BJ (cell line): ENCODE data around the gene PTPRG. TPM values are rescaled to one million over a fixed set of nuclear protein-coding genes. Genes with fewer than 3 reads are reported as not detected.

ENCODE experiments used
- CTCF ChIA-PET: fragments of 350-600 bp; formaldehyde crosslinking; extraction: SDS; loops from one replicate; lab custom pipeline; 2021; ENCODE audit warnings: antibody characterized with exemption, inconsistent platforms; lab: Yijun Ruan, JAX
- POLR2A ChIA-PET: fragments of 300-600 bp; sonication (Branson Sonifier 250); formaldehyde crosslinking; extraction: SDS; loops from one replicate; lab custom pipeline; 2021; ENCODE audit warnings: antibody characterized with exemption; lab: Charles Lee
- DNase-seq: peaks from one replicate; pipeline ENCODE4 v3.0.0-alpha.2; 2011; ENCODE audit warnings: low read depth
- H3K27me3 ChIP-seq: 2 replicates; pipeline ENCODE4 v1.6.0; 2011; ENCODE audit warnings: low read length; ENCODE audit not compliant: control insufficient read depth, insufficient read depth
- H3K36me3 ChIP-seq: 2 replicates; pipeline ENCODE4 v1.5.1; 2011; ENCODE audit warnings: low read length; ENCODE audit not compliant: control insufficient read depth, insufficient read depth
- H3K4me3 ChIP-seq: 2 replicates; pipeline ENCODE4 v1.5.1; 2011; ENCODE audit warnings: low read depth, mild to moderate bottlenecking, control low read depth, low read length
- CTCF ChIP-seq: IDR thresholded peaks from 2 replicates; pipeline ENCODE4 v1.5.1; 2011; ENCODE audit warnings: low read depth, mild to moderate bottlenecking, control low read depth, inconsistent platforms, low read length, moderate library complexity; ENCODE audit not compliant: insufficient read depth
- polyA plus RNA-seq: library from polyadenylated mRNA; depleted of rRNA; stranded (reverse); fragments of >200 nt; gene quantifications from 2 replicates; pipeline ENCODE4 v1.2.3, GENCODE V29; 2011

Gene PTPRG
- polyA plus RNA-seq, 1 experiment = 20.8 TPM

- Histone ChIP-seq H3K27me3 (no peaks in the 10 kb centered on the region), H3K36me3 (no peaks in the 10 kb centered on the region), H3K4me3 (no peak overlapping the region)
- no peak for TF ChIP-seq CTCF
- ChIA-PET CTCF (interaction anchor here (1.3 kb wide), 1 partner anchor 11 kb away, joined by 3 read pairs; no protein-coding TSS in a partner anchor), POLR2A (no interaction called here)
- DNase-seq = no peak
Measured at GRCh38 chr3:61832375-61833229, 271.2 kb downstream of the PTPRG start.

DNA sequence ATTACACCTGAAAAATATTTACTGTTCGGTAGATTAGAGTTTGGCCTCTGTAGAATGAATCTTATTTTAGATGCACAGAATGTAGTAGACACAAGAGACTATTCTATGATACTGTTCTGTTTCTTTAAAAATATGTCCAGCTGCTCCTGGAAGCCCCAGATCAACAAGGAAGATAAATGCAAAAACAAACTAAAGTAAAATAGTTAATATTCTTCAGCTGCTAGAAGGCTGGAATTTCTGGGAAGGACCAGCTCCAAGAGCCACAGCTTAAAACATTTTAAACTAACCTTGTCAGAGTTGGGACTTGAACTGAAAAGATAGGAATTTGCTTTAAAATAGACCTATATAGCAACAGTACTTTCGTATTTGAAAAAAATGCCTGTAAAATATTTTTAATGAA is 277.9 kb downstream of the PTPRG start:
- TF ChIP-seq CTCF = no peak
- ChIA-PET POLR2A (no interaction called here), CTCF (interaction anchor here (0.6 to 1.1 kb wide), 3 partner anchors 13 to 348 kb away, joined by 3 to 4 read pairs (median 4); no protein-coding TSS in a partner anchor)
- no peak overlapping the region for H3K4me3 ChIP-seq
- H3K27me3 ChIP-seq = no peaks in the 10 kb centered on the region
- no peaks in the 10 kb centered on the region for H3K36me3 ChIP-seq
- DNase-seq = no peak

GRCh38 chr3:61841111-61841845 is 279.9 kb downstream of the PTPRG start:
- CTCF ChIA-PET = interaction anchor here (0.7 to 0.8 kb wide), 3 partner anchors 22 to 277 kb away, joined by 3 read pairs; no protein-coding TSS in a partner anchor
- POLR2A ChIA-PET = no interaction called here
- DNase-seq = no peak
- H3K36me3 ChIP-seq = no peaks in the 10 kb centered on the region
- H3K4me3 ChIP-seq = no peak overlapping the region
- TF ChIP-seq CTCF = no peak
- no peaks in the 10 kb centered on the region for H3K27me3 ChIP-seq

- no peak for TF ChIP-seq CTCF
- no peaks in the 10 kb centered on the region for H3K27me3 ChIP-seq
- POLR2A ChIA-PET = no interaction called here
- H3K36me3 ChIP-seq = no peaks in the 10 kb centered on the region
- CTCF ChIA-PET = interaction anchor here (0.7 to 0.8 kb wide), 3 partner anchors 23 to 277 kb away, joined by 3 read pairs; no protein-coding TSS in a partner anchor
- no peak for DNase-seq
- no peak overlapping the region for H3K4me3 ChIP-seq
Measured at GRCh38 chr3:61841988-61842387, 280.6 kb downstream of the PTPRG start.

DNA sequence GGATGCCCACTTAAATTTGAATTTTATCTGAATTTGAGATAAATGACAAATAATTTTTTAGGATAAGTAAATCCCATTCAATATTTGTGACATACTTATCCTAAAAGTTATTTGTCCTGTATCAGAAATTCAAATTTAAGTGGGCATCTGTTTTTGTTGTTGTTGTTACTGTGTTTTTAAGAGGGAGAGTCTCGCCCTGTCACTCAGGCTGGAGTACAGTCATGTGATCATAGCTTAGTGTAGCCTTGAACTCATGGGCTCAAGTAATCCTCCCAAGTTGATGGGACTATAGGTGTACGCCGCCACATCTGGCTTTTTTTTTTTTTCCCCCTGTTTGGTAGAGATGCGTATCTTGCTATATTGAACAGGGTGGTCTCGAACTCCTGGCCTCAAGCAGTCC is 283.0 kb downstream of the PTPRG start:
- Histone ChIP-seq H3K27me3 (no peaks in the 10 kb centered on the region), H3K36me3 (no peaks in the 10 kb centered on the region), H3K4me3 (no peak overlapping the region)
- no peak for TF ChIP-seq CTCF
- no peak for DNase-seq
- ChIA-PET POLR2A (no interaction called here), CTCF (no interaction called here)
